PC-9 (cell line): Measurements from ENCODE around the gene SH3TC1. TPM values are rescaled to one million over a fixed set of nuclear protein-coding genes. Genes with fewer than 3 reads are reported as not detected.

Source experiments
- BruUV-seq: library from RNA; stranded (reverse); fragments of 400-500 nt; replicated peaks from 2 replicates; lab custom pipeline; 2021; lab: Mats Ljungman, UMichigan
- CTCF ChIA-PET: fragments of 300-600 bp; sonication (Branson Sonifier 250); formaldehyde crosslinking; loops from one replicate; lab custom pipeline; 2022; ENCODE audit warnings: antibody characterized with exemption; lab: Charles Lee
- POLR2A ChIA-PET: fragments of 300-600 bp; sonication (Branson Sonifier 250); formaldehyde crosslinking; loops from one replicate; lab custom pipeline; 2022; ENCODE audit warnings: antibody characterized with exemption; ENCODE audit not compliant: unreplicated experiment; lab: Charles Lee
- DNase-seq, 2 experiments: peaks; one replicate each; pipeline versions ENCODE4 v3.0.0 to v3.0.0-alpha.2; 2015 to 2022; ENCODE audit warnings: mixed read lengths in 1 of 2
- H2AFZ ChIP-seq: fragments of 200-600 bp; sonication (generic); 2 replicates; pipeline ENCODE4 v1.8.1; 2017; ENCODE audit warnings: antibody characterized with exemption
- H3F3A ChIP-seq: fragments of 200-600 bp; sonication (generic); 2 replicates; pipeline ENCODE4 v1.8.1; 2017; ENCODE audit warnings: antibody characterized with exemption, mild to moderate bottlenecking, low read depth; ENCODE audit not compliant: insufficient read depth
- H3K27ac ChIP-seq: fragments of 200-600 bp; sonication (generic); 2 replicates; pipeline ENCODE4 v1.6.1; 2016; ENCODE audit warnings: mixed run types
- H3K27me3 ChIP-seq: fragments of 200-600 bp; sonication (generic); 2 replicates; pipeline ENCODE4 v1.6.1; 2016; ENCODE audit warnings: low read depth, mixed run types; ENCODE audit not compliant: insufficient read depth
- H3K36me3 ChIP-seq: fragments of 200-600 bp; sonication (generic); 2 replicates; pipeline ENCODE4 v1.6.1; 2016; ENCODE audit warnings: low read depth, mixed run types
- H3K4me1 ChIP-seq: fragments of 200-600 bp; sonication (generic); replicated peaks from 2 replicates; pipeline ENCODE4 v1.6.1; 2016; ENCODE audit warnings: mixed run types; ENCODE audit not compliant: insufficient read depth
- H3K4me2 ChIP-seq: fragments of 200-600 bp; sonication (generic); 2 replicates; pipeline ENCODE4 v1.6.1; 2017; ENCODE audit warnings: mixed run types
- H3K4me3 ChIP-seq: fragments of 200-600 bp; sonication (generic); 2 replicates; pipeline ENCODE4 v1.6.1; 2016; ENCODE audit warnings: mixed run types
- H3K79me2 ChIP-seq: fragments of 200-600 bp; sonication (generic); 2 replicates; pipeline ENCODE4 v1.6.1; 2017; ENCODE audit warnings: low read depth, mixed run types
- H3K9me2 ChIP-seq: fragments of 200-600 bp; sonication (generic); 2 replicates; pipeline ENCODE4 v1.8.1; 2017; ENCODE audit warnings: mild to moderate bottlenecking; ENCODE audit not compliant: insufficient read depth
- H3K9me3 ChIP-seq: fragments of 200-600 bp; sonication (generic); 2 replicates; pipeline ENCODE4 v1.8.1; 2016; ENCODE audit warnings: low read depth; ENCODE audit not compliant: insufficient read depth
- H4K20me1 ChIP-seq: fragments of 200-600 bp; sonication (generic); 2 replicates; pipeline ENCODE4 v1.8.1; 2017; ENCODE audit not compliant: insufficient read depth
- CTCF ChIP-seq: fragments of 200-600 bp; sonication (generic); conservative IDR thresholded peaks from 2 replicates; pipeline ENCODE4 v1.6.1; 2017; ENCODE audit warnings: mixed run types, antibody characterized with exemption, mild to moderate bottlenecking, moderate library complexity
- EZH2 ChIP-seq: fragments of 200-600 bp; sonication (generic); IDR thresholded peaks from 2 replicates; pipeline ENCODE4 v1.8.0; 2017; ENCODE audit warnings: antibody characterized with exemption, low read depth
- intact Hi-C: fragments of 100-400 bp; cut with micrococcal nuclease; formaldehyde crosslinking; loops from one replicate; pipeline ENCODE4 v1.10.0; 2022; ENCODE audit not compliant: unreplicated experiment
- total RNA-seq: library from RNA; stranded (reverse); gene quantifications from 2 replicates; pipeline ENCODE4 v1.2.3, GENCODE V29; 2021

Gene SH3TC1
- total RNA-seq, 1 experiment from 2014 or later = 5.2 TPM

GRCh38 chr4:8261851-8262535 lies 62.9 kb downstream of the SH3TC1 start:
- no peak for TF ChIP-seq EZH2
- TF ChIP-seq CTCF = no peak
- intact Hi-C loops = no loop called here

GRCh38 chr4:8262637-8263322 lies 63.7 kb downstream of the SH3TC1 start:
- ChIA-PET CTCF (no interaction called here), POLR2A (no interaction called here)
- intact Hi-C loops = no loop called here
- no peak for TF ChIP-seq EZH2
- TF ChIP-seq CTCF = no peak
- Histone ChIP-seq H3K9me3 (no peaks in the 10 kb centered on the region), H3K36me3 (no peaks in the 10 kb centered on the region), H3K4me3 (no peak overlapping the region), H3K4me2 (no peak overlapping the region), H3K27me3 (no peaks in the 10 kb centered on the region), H3K4me1 (no peaks in the 10 kb centered on the region), H3K79me2 (no peaks in the 10 kb centered on the region), H2AFZ (no peak overlapping the region), H3F3A (no peaks in the 10 kb centered on the region), H3K27ac (no peak overlapping the region), H4K20me1 (no peaks in the 10 kb centered on the region), H3K9me2 (no peaks in the 10 kb centered on the region)
- DNase-seq = no peak
- BruUV-seq = no TSS peak

More at GRCh38 chr4:8261851-8262535, 62.9 kb downstream of the SH3TC1 start:
- Histone ChIP-seq H3F3A (no peaks in the 10 kb centered on the region), H3K4me1 (no peaks in the 10 kb centered on the region), H3K4me2 (no peak overlapping the region), H2AFZ (no peak overlapping the region), H3K27me3 (no peaks in the 10 kb centered on the region), H3K36me3 (no peaks in the 10 kb centered on the region), H3K79me2 (no peaks in the 10 kb centered on the region), H3K9me3 (no peaks in the 10 kb centered on the region), H4K20me1 (no peaks in the 10 kb centered on the region), H3K9me2 (no peaks in the 10 kb centered on the region), H3K27ac (no peak overlapping the region), H3K4me3 (no peak overlapping the region)
- ChIA-PET CTCF (no interaction called here), POLR2A (no interaction called here)
- no peak for DNase-seq
- BruUV-seq = no TSS peak

GRCh38 chr4:8263397-8263796 lies 64.3 kb downstream of the SH3TC1 start:
- no peaks in the 10 kb centered on the region for H3K9me3 ChIP-seq
- TF ChIP-seq EZH2 (no peak), CTCF (no peak)
- H2AFZ ChIP-seq = no peak overlapping the region
- no peaks in the 10 kb centered on the region for H3K4me1 ChIP-seq
- no peaks in the 10 kb centered on the region for H3K79me2 ChIP-seq
- no peak for DNase-seq
- H3K27me3 ChIP-seq = no peaks in the 10 kb centered on the region; the same call in 1 of the 2 replicates
- intact Hi-C loops = no loop called here
- no peak overlapping the region for H3K27ac ChIP-seq
- no peak overlapping the region for H3K4me3 ChIP-seq
- no peak overlapping the region for H3K4me2 ChIP-seq
- ChIA-PET POLR2A (no interaction called here), CTCF (no interaction called here)
- BruUV-seq = no TSS peak
- no peaks in the 10 kb centered on the region for H3K36me3 ChIP-seq
- H3F3A ChIP-seq = no peaks in the 10 kb centered on the region
- H4K20me1 ChIP-seq = no peaks in the 10 kb centered on the region
- H3K9me2 ChIP-seq = no peaks in the 10 kb centered on the region
